Measurements from ENCODE around the gene SPTBN1. TPM values are rescaled to one million over a fixed set of nuclear protein-coding genes. Genes with fewer than 3 reads are reported as not detected.
A peak's percentile ranks its signal among the peaks of the same experiment; 100 is the strongest.

The SPTBN1 gene
- total RNA-seq, 4 donors from 2014 or later = 189 to 423 (median 341) TPM

GRCh38 chr2:54619660-54620231 is 163.6 kb downstream of the SPTBN1 start:
- Histone ChIP-seq H3K9me3 (no peaks in the 10 kb centered on the region), H3K4me1 (peaks cover 0 to 3% of the 10 kb centered on the region in 2 donors), H3K36me3 (no peaks in the 10 kb centered on the region), H3K27me3 (no peaks in the 10 kb centered on the region), H3K27ac (peak overlapping the region; percentile 26 to 75), H3K4me3 (no peak overlapping the region)
- no peak for DNase-seq
- intact Hi-C loops (cut with DNase I; ENCODE audit: low total_unique reads) = no loop called here
- TF ChIP-seq, protein P1, sequence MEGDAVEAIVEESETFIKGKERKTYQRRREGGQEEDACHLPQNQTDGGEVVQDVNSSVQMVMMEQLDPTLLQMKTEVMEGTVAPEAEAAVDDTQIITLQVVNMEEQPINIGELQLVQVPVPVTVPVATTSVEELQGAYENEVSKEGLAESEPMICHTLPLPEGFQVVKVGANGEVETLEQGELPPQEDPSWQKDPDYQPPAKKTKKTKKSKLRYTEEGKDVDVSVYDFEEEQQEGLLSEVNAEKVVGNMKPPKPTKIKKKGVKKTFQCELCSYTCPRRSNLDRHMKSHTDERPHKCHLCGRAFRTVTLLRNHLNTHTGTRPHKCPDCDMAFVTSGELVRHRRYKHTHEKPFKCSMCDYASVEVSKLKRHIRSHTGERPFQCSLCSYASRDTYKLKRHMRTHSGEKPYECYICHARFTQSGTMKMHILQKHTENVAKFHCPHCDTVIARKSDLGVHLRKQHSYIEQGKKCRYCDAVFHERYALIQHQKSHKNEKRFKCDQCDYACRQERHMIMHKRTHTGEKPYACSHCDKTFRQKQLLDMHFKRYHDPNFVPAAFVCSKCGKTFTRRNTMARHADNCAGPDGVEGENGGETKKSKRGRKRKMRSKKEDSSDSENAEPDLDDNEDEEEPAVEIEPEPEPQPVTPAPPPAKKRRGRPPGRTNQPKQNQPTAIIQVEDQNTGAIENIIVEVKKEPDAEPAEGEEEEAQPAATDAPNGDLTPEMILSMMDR (IDR thresholded peaks at IDR 0.05) = no peak
- TF ChIP-seq POLR2A (IDR thresholded peaks at IDR 0.05) = no peak

GRCh38 chr2:54620948-54621347 is 164.8 kb downstream of the SPTBN1 start:
- Histone ChIP-seq H3K27ac (no peak overlapping the region), H3K9me3 (no peaks in the 10 kb centered on the region), H3K36me3 (no peaks in the 10 kb centered on the region), H3K4me1 (peaks cover 0 to 3% of the 10 kb centered on the region in 2 donors), H3K4me3 (no peak overlapping the region), H3K27me3 (no peaks in the 10 kb centered on the region)
- intact Hi-C loops (cut with DNase I; ENCODE audit: low total_unique reads) = no loop called here
- DNase-seq = no peak
- TF ChIP-seq, protein P1 (IDR thresholded peaks at IDR 0.05) = no peak
- no peak for TF ChIP-seq POLR2A (IDR thresholded peaks at IDR 0.05)

DNA sequence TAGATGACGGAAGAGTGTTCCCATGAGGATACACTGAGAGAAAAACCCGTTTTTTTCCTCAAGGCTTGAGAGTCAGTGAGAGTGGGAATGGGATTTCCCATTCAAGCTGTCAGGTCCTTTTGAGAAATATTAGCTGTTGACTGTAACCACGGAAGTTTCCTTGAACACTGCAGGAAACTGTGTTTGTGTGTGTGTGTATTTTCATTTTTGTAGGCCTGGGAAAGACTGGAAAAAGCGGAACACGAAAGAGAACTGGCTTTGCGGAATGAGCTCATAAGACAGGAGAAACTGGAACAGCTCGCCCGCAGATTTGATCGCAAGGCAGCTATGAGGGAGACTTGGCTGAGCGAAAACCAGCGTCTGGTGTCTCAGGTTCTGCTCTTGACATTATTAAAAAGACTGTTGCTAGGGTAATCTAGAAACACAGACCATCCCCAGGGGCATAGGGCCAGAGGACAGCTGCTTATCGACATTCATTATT is 168.5 kb downstream of the SPTBN1 start:
- Histone ChIP-seq H3K4me1 (no peaks in the 10 kb centered on the region), H3K27ac (peak overlapping the region; percentile 40 to 63), H3K36me3 (no peaks in the 10 kb centered on the region), H3K27me3 (no peaks in the 10 kb centered on the region), H3K4me3 (no peak overlapping the region), H3K9me3 (no peaks in the 10 kb centered on the region)
- intact Hi-C loops (cut with DNase I; ENCODE audit: low total_unique reads) = no loop called here
- TF ChIP-seq POLR2A (IDR thresholded peaks at IDR 0.05) = no peak
- TF ChIP-seq, protein P1 (IDR thresholded peaks at IDR 0.05) = no peak
- DNase-seq = no peak

DNA sequence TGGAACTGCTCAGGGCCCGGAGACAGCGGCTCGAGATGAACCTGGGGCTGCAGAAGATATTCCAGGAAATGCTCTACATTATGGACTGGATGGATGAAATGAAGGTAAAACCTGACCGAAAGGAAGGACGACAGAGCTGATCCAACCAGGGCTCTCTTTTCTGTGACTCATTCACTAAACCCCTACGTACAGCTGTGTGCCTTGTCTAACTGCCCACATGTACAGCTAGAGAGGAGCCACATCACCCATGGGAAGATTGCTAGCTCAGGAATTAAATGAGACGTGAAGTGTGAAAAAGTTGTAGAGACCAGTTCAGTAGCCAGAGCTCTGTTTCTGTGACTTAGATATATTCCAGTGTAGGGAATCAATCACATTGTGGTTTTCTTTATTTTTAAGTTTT is 170.0 kb downstream of the SPTBN1 start:
- H3K9me3 ChIP-seq = no peaks in the 10 kb centered on the region
- no peak for TF ChIP-seq POLR2A (IDR thresholded peaks at IDR 0.05)
- TF ChIP-seq, protein P1 (IDR thresholded peaks at IDR 0.05) = no peak
- no peak for DNase-seq
- H3K4me3 ChIP-seq = no peak overlapping the region
- H3K4me1 ChIP-seq = no peaks in the 10 kb centered on the region
- H3K27ac ChIP-seq = peak overlapping the region in 1 of 2 donors; percentile 63
- no peaks in the 10 kb centered on the region for H3K27me3 ChIP-seq
- H3K36me3 ChIP-seq = no peaks in the 10 kb centered on the region
- intact Hi-C loops (cut with DNase I; ENCODE audit: low total_unique reads) = no loop called here

GRCh38 chr2:54626884-54627283 is 170.8 kb downstream of the SPTBN1 start:
- Histone ChIP-seq H3K9me3 (no peaks in the 10 kb centered on the region), H3K4me1 (no peaks in the 10 kb centered on the region), H3K27ac (peak overlapping the region; percentile 3 to 10), H3K27me3 (no peaks in the 10 kb centered on the region), H3K4me3 (no peak overlapping the region), H3K36me3 (no peaks in the 10 kb centered on the region)
- DNase-seq = no peak
- no peak for TF ChIP-seq POLR2A (IDR thresholded peaks at IDR 0.05)
- TF ChIP-seq, protein P1 (IDR thresholded peaks at IDR 0.05) = no peak
- intact Hi-C loops (cut with DNase I; ENCODE audit: low total_unique reads) = no loop called here

Data from uterus (tissue), 4 donors.